Mesenchymal stem cell (in vitro differentiated cells and primary cell): ENCODE results near the gene DMXL1.
"Not testable (repeated sequence)": the region's sequence is repeated elsewhere in the genome, so short reads cannot be mapped to it uniquely, and the experiment has no call there.

Source experiments
- DNase-seq: peaks from one replicate; pipeline ENCODE4 v3.0.0-alpha.2; 2013
- H2AFZ ChIP-seq: one replicate; pipeline ENCODE4 v1.6.1; 2013; ENCODE audit warnings: low read depth, mild to moderate bottlenecking, control low read depth, inconsistent platforms, low read length, moderate library complexity
- H2AK5ac ChIP-seq: 2 replicates; pipeline ENCODE4 v1.6.1; 2013; ENCODE audit warnings: low read length, moderate library complexity, mild to moderate bottlenecking, inconsistent platforms; ENCODE audit not compliant: severe bottlenecking
- H2BK120ac ChIP-seq: one replicate; pipeline ENCODE4 v1.6.1; 2013; ENCODE audit warnings: low read depth, mild to moderate bottlenecking, inconsistent platforms, low read length, moderate library complexity
- H2BK12ac ChIP-seq, 2 experiments: one replicate each; pipeline ENCODE4 v1.6.1; 2013; ENCODE audit warnings: inconsistent platforms in 2 of 2, low read length in 2 of 2, mild to moderate bottlenecking in 2 of 2, moderate library complexity in 2 of 2, control low read depth in 1 of 2
- H2BK15ac ChIP-seq: one replicate; pipeline ENCODE4 v1.6.1; 2013; ENCODE audit warnings: mild to moderate bottlenecking, low read depth, inconsistent platforms; ENCODE audit not compliant: poor library complexity, severe bottlenecking
- H2BK5ac ChIP-seq: 2 replicates; pipeline ENCODE4 v1.6.1; 2013; ENCODE audit warnings: low read depth, mild to moderate bottlenecking, low read length, control low read depth, inconsistent platforms; ENCODE audit not compliant: poor library complexity, severe bottlenecking
- H3K14ac ChIP-seq, 2 experiments: one replicate each; pipeline ENCODE4 v1.6.1; 2013; ENCODE audit warnings: inconsistent platforms in 2 of 2, low read length in 2 of 2, control low read depth in 1 of 2, mild to moderate bottlenecking in 1 of 2, moderate library complexity in 1 of 2
- H3K18ac ChIP-seq, 2 experiments: one replicate each; pipeline ENCODE4 v1.6.1; 2013; ENCODE audit warnings: inconsistent platforms in 2 of 2, low read length in 2 of 2, control low read depth in 1 of 2, low read depth in 1 of 2, mild to moderate bottlenecking in 1 of 2
- H3K23ac ChIP-seq, 2 experiments: one replicate each; pipeline ENCODE4 v1.6.1; 2013; ENCODE audit warnings: inconsistent platforms in 2 of 2, low read length in 2 of 2, mild to moderate bottlenecking in 2 of 2, moderate library complexity in 2 of 2, control low read depth in 1 of 2
- H3K27ac ChIP-seq: 2 replicates; pipeline ENCODE4 v1.5.1; 2013; ENCODE audit warnings: mild to moderate bottlenecking, moderate library complexity, low read length, control low read depth, inconsistent platforms; ENCODE audit not compliant: poor library complexity, severe bottlenecking
- H3K27me3 ChIP-seq, 2 experiments: 2 replicates each; pipeline versions ENCODE4 v1.6.1 to v1.7.0; 2013; ENCODE audit warnings: low read length in 2 of 2, mild to moderate bottlenecking in 2 of 2, moderate library complexity in 2 of 2, control low read depth in 1 of 2, inconsistent platforms in 1 of 2; ENCODE audit not compliant: control insufficient read depth in 1 of 2, insufficient read depth in 1 of 2
- H3K36me3 ChIP-seq, 2 experiments: 2 replicates each; pipeline versions ENCODE4 v1.6.1 to v1.7.0; 2013; ENCODE audit warnings: low read length in 2 of 2, control low read depth in 1 of 2, inconsistent platforms in 1 of 2, low read depth in 1 of 2, mild to moderate bottlenecking in 1 of 2; ENCODE audit not compliant: insufficient read depth in 2 of 2, control insufficient read depth in 1 of 2
- H3K4ac ChIP-seq, 2 experiments: one replicate each; pipeline ENCODE4 v1.6.1; 2013; ENCODE audit warnings: inconsistent platforms in 2 of 2, low read length in 2 of 2, mild to moderate bottlenecking in 2 of 2, moderate library complexity in 2 of 2, control low read depth in 1 of 2, low read depth in 1 of 2
- H3K4me1 ChIP-seq: 2 replicates; pipeline ENCODE4 v1.6.1; 2013; ENCODE audit warnings: low read depth, low read length, control low read depth; ENCODE audit not compliant: control insufficient read depth, insufficient read depth
- H3K4me2 ChIP-seq: 2 replicates; pipeline ENCODE4 v1.6.1; 2013; ENCODE audit warnings: low read length, mild to moderate bottlenecking, inconsistent platforms; ENCODE audit not compliant: poor library complexity, severe bottlenecking
- H3K4me3 ChIP-seq, 2 experiments: 2 replicates each; pipeline versions ENCODE4 v1.5.1 to v1.7.0; 2013; ENCODE audit warnings: low read length in 2 of 2, mild to moderate bottlenecking in 2 of 2, control low read depth in 1 of 2, low read depth in 1 of 2; ENCODE audit not compliant: insufficient read depth in 1 of 2
- H3K79me1 ChIP-seq: replicated peaks from 2 replicates; pipeline ENCODE4 v1.6.1; 2013; ENCODE audit warnings: mild to moderate bottlenecking, control low read depth, low read length, inconsistent platforms; ENCODE audit not compliant: poor library complexity, severe bottlenecking
- H3K9ac ChIP-seq: 2 replicates; pipeline ENCODE4 v1.7.0; 2013; ENCODE audit warnings: mild to moderate bottlenecking, low read length, moderate library complexity
- H3K9me3 ChIP-seq: 2 replicates; pipeline ENCODE4 v1.7.0; 2013; ENCODE audit warnings: mild to moderate bottlenecking, low read length; ENCODE audit not compliant: control insufficient read depth
- H4K8ac ChIP-seq: one replicate; pipeline ENCODE4 v1.6.1; 2013; ENCODE audit warnings: inconsistent platforms, mild to moderate bottlenecking, low read length, moderate library complexity
- H4K91ac ChIP-seq: one replicate; pipeline ENCODE4 v1.6.1; 2013; ENCODE audit warnings: mild to moderate bottlenecking, low read length, inconsistent platforms
- WGBS: methylation state at CpG from one replicate; pipeline ENCODE4 v1.1.7; 2013; ENCODE audit warnings: mixed read lengths; 5-methylcytosine and 5-hydroxymethylcytosine counted together

DMXL1 gene

GRCh38 chr5:119071561-119071995 lies 691 bp downstream of the DMXL1 start:
- Histone ChIP-seq H3K27me3 (no peaks in the 10 kb centered on the region), H3K18ac (peak overlapping the region; percentile 85 to 96), H3K9me3 (no peaks in the 10 kb centered on the region), H2AK5ac (no peak overlapping the region), H3K36me3 (no peaks in the 10 kb centered on the region), H2BK15ac (peak overlapping the region; percentile 83), H3K4ac (peak overlapping the region; percentile 93 to 99), H2BK5ac (no peak overlapping the region), H3K23ac (peak overlapping the region; percentile 29 to 79), H3K4me1 (peaks cover 7% of the 10 kb centered on the region), H3K79me1 (peaks cover 9% of the 10 kb centered on the region), H2BK120ac (peak overlapping the region; percentile 98), H3K27ac (peak overlapping the region; percentile 26), H4K91ac (peak overlapping the region; percentile 89), H4K8ac (peak overlapping the region; percentile 98), H2BK12ac (peak overlapping the region in 1 of 2 experiments; percentile 40), H2AFZ (peak overlapping the region; percentile 97), H3K9ac (peak overlapping the region; percentile 99), H3K4me2 (peak overlapping the region; percentile 75), H3K4me3 (peak overlapping the region; percentile 84 to 88), H3K14ac (peak overlapping the region in 1 of 2 experiments; percentile 72)
- 0% methylated on average over 22 of the region's 22 CpGs for WGBS
- no peak for DNase-seq

GRCh38 chr5:119072496-119072895 lies 1.6 kb downstream of the DMXL1 start:
- Histone ChIP-seq H4K8ac (no peak overlapping the region), H3K4me3 (peak overlapping the region in 1 of 2 experiments; percentile 84), H3K23ac (no peak overlapping the region), H3K4ac (no peak overlapping the region), H4K91ac (no peak overlapping the region), H3K18ac (no peak overlapping the region), H2BK15ac (no peak overlapping the region), H3K14ac (no peak overlapping the region), H2BK12ac (no peak overlapping the region), H2AFZ (no peak overlapping the region), H3K9ac (peak overlapping the region; percentile 99), H3K4me1 (peaks cover 7% of the 10 kb centered on the region), H2BK5ac (no peak overlapping the region), H3K27ac (no peak overlapping the region), H3K79me1 (peaks cover 9% of the 10 kb centered on the region), H3K36me3 (no peaks in the 10 kb centered on the region), H2AK5ac (no peak overlapping the region), H3K27me3 (no peaks in the 10 kb centered on the region), H3K9me3 (no peaks in the 10 kb centered on the region), H2BK120ac (no peak overlapping the region), H3K4me2 (peak overlapping the region; percentile 27)
- WGBS: 63% methylated on average over 1 of the region's 2 CpGs
- no peak for DNase-seq

- not testable (repeated sequence) for H3K14ac ChIP-seq, H4K91ac ChIP-seq, H3K4ac ChIP-seq, H2AFZ ChIP-seq, H2BK15ac ChIP-seq, H3K4me1 ChIP-seq, DNase-seq, H3K18ac ChIP-seq, H2BK5ac ChIP-seq, H3K4me3 ChIP-seq, H3K9me3 ChIP-seq, H3K23ac ChIP-seq, H4K8ac ChIP-seq, H3K9ac ChIP-seq, H3K27ac ChIP-seq, H2AK5ac ChIP-seq, H2BK120ac ChIP-seq, H3K4me2 ChIP-seq, H2BK12ac ChIP-seq, H3K27me3 ChIP-seq, H3K36me3 ChIP-seq
- H3K79me1 ChIP-seq: peaks cover 12% of the 10 kb centered on the region
- over 99% methylated on average over 8 of the region's 9 CpGs for WGBS
These were observed 3.0 kb downstream of the DMXL1 start for GRCh38 chr5:119073746-119074337.

DNA sequence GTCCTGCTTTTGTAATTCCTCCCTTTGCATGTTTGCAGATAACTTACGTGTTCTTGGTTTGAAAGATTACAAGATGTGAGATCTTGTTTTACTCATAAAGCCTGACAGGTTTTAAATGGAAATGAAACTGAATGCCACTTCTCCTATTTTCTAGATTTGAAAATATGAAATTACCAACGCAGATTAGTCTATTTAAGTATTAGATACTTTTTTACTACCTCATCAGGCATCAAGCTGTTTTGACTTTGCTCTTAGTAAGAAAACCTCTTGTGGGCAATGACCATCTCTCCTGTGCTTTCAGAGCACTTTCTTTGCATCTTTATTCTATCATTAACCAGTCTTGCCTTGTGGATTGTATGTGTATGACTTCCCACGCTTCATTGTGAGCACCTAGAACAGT lies 3.5 kb downstream of the DMXL1 start:
- Histone ChIP-seq H2AFZ (no peak overlapping the region), H3K14ac (no peak overlapping the region), H3K23ac (no peak overlapping the region), H2BK12ac (no peak overlapping the region), H2BK15ac (no peak overlapping the region), H2BK120ac (no peak overlapping the region), H2AK5ac (no peak overlapping the region), H3K79me1 (peaks cover 12% of the 10 kb centered on the region), H3K18ac (no peak overlapping the region), H3K9me3 (no peaks in the 10 kb centered on the region), H3K4ac (no peak overlapping the region), H4K91ac (no peak overlapping the region), H3K27ac (no peak overlapping the region), H4K8ac (no peak overlapping the region), H3K4me1 (peaks cover 7% of the 10 kb centered on the region), H3K27me3 (no peaks in the 10 kb centered on the region), H3K9ac (no peak overlapping the region), H2BK5ac (no peak overlapping the region), H3K36me3 (no peaks in the 10 kb centered on the region), H3K4me3 (no peak overlapping the region), H3K4me2 (no peak overlapping the region)
- no peak for DNase-seq
- WGBS: 100% methylated on average over 1 of the region's 3 CpGs
